T-cell (primary cell): ENCODE data around the gene TRPM5. TPM values are rescaled to one million over a fixed set of nuclear protein-coding genes. Genes with fewer than 3 reads are reported as not detected.

Experiments
- ATAC-seq, 4 experiments: fragments of 200-7000 bp in 3 of 4; fragments of 150-1000 bp in 1 of 4; cut with Tn5 transposase; replicated peaks in 1 of 4; 1 replicate in 3 of 4; 2 replicates in 1 of 4; pipeline ENCODE4 v1.10.0; 2021; ENCODE audit warnings: moderate library complexity in 3 of 4, mild to moderate bottlenecking in 2 of 4, moderate number of reproducible peaks in 1 of 4
- CTCF ChIA-PET, 2 donors: fragments of 300-600 bp; sonication (Branson Sonifier 250); formaldehyde crosslinking; loops; one replicate each; lab custom pipeline; 2022; ENCODE audit warnings: antibody characterized with exemption in 2 of 2; lab: Charles Lee
- POLR2A ChIA-PET, 2 donors: fragments of 300-600 bp; sonication (Branson Sonifier 250); formaldehyde crosslinking; loops; one replicate each; lab custom pipeline; 2022; ENCODE audit warnings: antibody characterized with exemption in 2 of 2; lab: Charles Lee
- DNase-seq, 35 experiments: peaks; one replicate each; pipeline versions ENCODE4 v3.0.0 to v3.0.0-alpha.2; 2013 to 2023
- H3K27ac ChIP-seq: one replicate; pipeline ENCODE4 v1.5.1; 2013; ENCODE audit warnings: low read length
- H3K27me3 ChIP-seq, 2 experiments: replicated peaks in 1 of 2; 1 replicate in 1 of 2; 2 replicates in 1 of 2; pipeline versions ENCODE4 v1.6.1 to v1.7.0; 2013; ENCODE audit warnings: low read length in 1 of 2, mixed read lengths in 1 of 2; ENCODE audit not compliant: control insufficient read depth in 2 of 2, insufficient read depth in 2 of 2; ENCODE audit errors: extremely low read depth in 1 of 2
- H3K36me3 ChIP-seq, 2 donors: 1 replicate in 1 of 2; 2 replicates in 1 of 2; pipeline versions ENCODE4 v1.6.1 to v1.7.0; 2013; ENCODE audit warnings: low read length in 1 of 2; ENCODE audit not compliant: control insufficient read depth in 2 of 2, insufficient read depth in 1 of 2; ENCODE audit errors: extremely low read depth in 1 of 2
- H3K4me1 ChIP-seq, 2 experiments: 1 replicate in 1 of 2; 2 replicates in 1 of 2; pipeline versions ENCODE4 v1.6.1 to v1.7.0; 2013; ENCODE audit warnings: low read length in 2 of 2, mixed read lengths in 1 of 2; ENCODE audit not compliant: insufficient read depth in 2 of 2, control insufficient read depth in 1 of 2; ENCODE audit errors: extremely low read depth in 1 of 2
- H3K4me3 ChIP-seq, 2 donors: 1 replicate in 1 of 2; 2 replicates in 1 of 2; pipeline versions ENCODE4 v1.5.1 to v1.7.0; 2013; ENCODE audit warnings: mild to moderate bottlenecking in 2 of 2, low read length in 1 of 2, moderate library complexity in 1 of 2; ENCODE audit not compliant: control insufficient read depth in 1 of 2; ENCODE audit errors: extremely low read depth in 1 of 2
- H3K9me3 ChIP-seq: 2 replicates; pipeline ENCODE4 v1.7.0; 2013
- H3K27ac Mint-ChIP-seq, 2 donors: one replicate each; pipeline ENCODE4 v1.8.0; 2020 to 2021; ENCODE audit warnings: mild to moderate bottlenecking in 2 of 2, mixed read lengths in 2 of 2
- H3K27me3 Mint-ChIP-seq, 2 donors: one replicate each; pipeline ENCODE4 v1.8.0; 2021 to 2022; ENCODE audit warnings: mixed read lengths in 2 of 2
- H3K36me3 Mint-ChIP-seq: one replicate; pipeline ENCODE4 v1.8.0; 2021; ENCODE audit warnings: mixed read lengths
- H3K4me1 Mint-ChIP-seq, 3 donors: one replicate each; pipeline ENCODE4 v1.8.0; 2020 to 2022; ENCODE audit warnings: mixed read lengths in 3 of 3, mild to moderate bottlenecking in 1 of 3
- H3K4me3 Mint-ChIP-seq, 3 donors: one replicate each; pipeline ENCODE4 v1.8.0; 2020 to 2022; ENCODE audit warnings: mild to moderate bottlenecking in 3 of 3, mixed read lengths in 3 of 3, moderate library complexity in 3 of 3
- H3K9me3 Mint-ChIP-seq, 3 donors: one replicate each; pipeline ENCODE4 v1.8.0; 2020 to 2022; ENCODE audit warnings: mixed read lengths in 3 of 3
- WGBS: methylation state at CpG from one replicate; pipeline ENCODE4 v1.1.5; 2013; ENCODE audit warnings: missing lambda C conversion rate; ENCODE audit not compliant: insufficient coverage; 5-methylcytosine and 5-hydroxymethylcytosine counted together
- total RNA-seq, 35 experiments: library from RNA in 6 of 35; stranded (reverse) in 6 of 35; fragments of 120-200 nt in 1 of 35; gene quantifications; one replicate each; pipeline versions ENCODE4 v1.2.1 to v1.2.4 and lab custom pipeline; 2013 to 2026

TRPM5 gene, protein sequence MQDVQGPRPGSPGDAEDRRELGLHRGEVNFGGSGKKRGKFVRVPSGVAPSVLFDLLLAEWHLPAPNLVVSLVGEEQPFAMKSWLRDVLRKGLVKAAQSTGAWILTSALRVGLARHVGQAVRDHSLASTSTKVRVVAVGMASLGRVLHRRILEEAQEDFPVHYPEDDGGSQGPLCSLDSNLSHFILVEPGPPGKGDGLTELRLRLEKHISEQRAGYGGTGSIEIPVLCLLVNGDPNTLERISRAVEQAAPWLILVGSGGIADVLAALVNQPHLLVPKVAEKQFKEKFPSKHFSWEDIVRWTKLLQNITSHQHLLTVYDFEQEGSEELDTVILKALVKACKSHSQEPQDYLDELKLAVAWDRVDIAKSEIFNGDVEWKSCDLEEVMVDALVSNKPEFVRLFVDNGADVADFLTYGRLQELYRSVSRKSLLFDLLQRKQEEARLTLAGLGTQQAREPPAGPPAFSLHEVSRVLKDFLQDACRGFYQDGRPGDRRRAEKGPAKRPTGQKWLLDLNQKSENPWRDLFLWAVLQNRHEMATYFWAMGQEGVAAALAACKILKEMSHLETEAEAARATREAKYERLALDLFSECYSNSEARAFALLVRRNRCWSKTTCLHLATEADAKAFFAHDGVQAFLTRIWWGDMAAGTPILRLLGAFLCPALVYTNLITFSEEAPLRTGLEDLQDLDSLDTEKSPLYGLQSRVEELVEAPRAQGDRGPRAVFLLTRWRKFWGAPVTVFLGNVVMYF (N-terminal part only)
- under 1 TPM; 0.07 to 0.73 (median 0.22) TPM for total RNA-seq
- total RNA-seq (2013) = 0.06 TPM
- 0 to 3.2 (median 0.84) reads per million in 29 experiments for total RNA-seq (lab: John Stamatoyannopoulos, UW)

DNA sequence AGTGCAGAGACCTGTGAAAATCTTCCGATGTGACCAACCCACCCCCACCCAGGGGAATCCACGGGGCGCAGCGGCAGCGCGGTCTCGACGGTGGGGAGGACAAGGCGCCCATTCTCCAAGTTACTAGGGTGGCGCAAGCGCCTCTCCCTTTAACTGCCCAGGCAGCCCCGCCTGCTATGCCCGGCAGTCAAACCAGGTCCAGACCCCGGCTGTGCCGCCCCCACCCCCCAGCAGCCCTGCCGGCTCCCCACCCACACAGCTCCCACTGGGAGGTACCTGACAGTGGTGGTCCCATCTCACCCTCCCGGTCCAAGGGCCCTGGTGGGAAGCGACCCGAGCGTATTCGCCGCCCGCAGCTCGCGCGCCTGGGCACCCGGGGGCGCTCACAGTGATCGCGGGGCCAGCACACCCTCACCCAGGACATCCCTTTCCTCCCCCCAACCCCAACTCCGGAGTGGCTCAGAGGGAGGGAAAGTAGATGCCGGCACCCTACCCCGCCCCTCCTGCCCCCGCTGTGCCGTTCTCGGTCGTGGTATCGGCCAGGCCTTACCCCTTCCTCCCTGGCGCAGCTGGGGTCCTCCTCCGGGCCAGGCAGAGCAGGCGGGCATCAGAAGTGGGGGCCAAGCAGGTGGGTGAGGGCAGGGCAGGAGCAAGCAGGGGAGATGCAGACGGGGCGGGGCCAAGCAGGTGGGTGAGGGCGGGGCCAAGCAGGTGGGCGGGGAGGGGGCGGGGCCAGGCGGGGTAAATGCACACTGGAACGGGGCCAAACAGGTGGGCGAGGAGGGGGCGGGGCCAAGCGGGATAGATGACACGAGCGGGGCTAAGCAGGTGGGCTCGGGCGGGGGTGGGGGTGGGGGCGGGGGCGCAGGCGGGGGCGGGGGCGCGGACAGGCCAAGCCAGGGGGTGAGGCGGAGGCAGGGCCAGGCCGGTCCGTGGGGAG, at the start of gene TRPM5:
Gene TRPM5, minus strand, starts transcription at position 634 of the 940 bp plus-strand sequence. CDS start 21,478 bp downstream, outside the sequence.
- H3K4me1 Mint-ChIP-seq = peaks cover 45 to 51% (median 46%) of the 10 kb centered on the region in 3 donors
- WGBS = 25% methylated on average over 27 of the region's 64 CpGs
- no peaks in the 10 kb centered on the region for H3K36me3 Mint-ChIP-seq

GRCh38 chr11:2489083-2489482, 44.8 kb upstream of the TRPM5 start:
- Mint-ChIP-seq H3K4me3 (no peak overlapping the region), H3K9me3 (peaks cover 10 to 67% (median 33%) of the 10 kb centered on the region in 3 donors), H3K36me3 (peaks cover 67% of the 10 kb centered on the region), H3K27ac (no peak overlapping the region), H3K27me3 (peaks cover 0 to 3% of the 10 kb centered on the region in 2 donors), H3K4me1 (peaks cover 2 to 5% (median 4%) of the 10 kb centered on the region in 3 donors)
- DNase-seq (no peak), ATAC-seq (no peak)
- ChIA-PET POLR2A (no interaction called here), CTCF (no interaction called here)
- Histone ChIP-seq H3K4me3 (no peak overlapping the region), H3K4me1 (no peaks in the 10 kb centered on the region), H3K9me3 (peaks cover 6% of the 10 kb centered on the region), H3K27me3 (peaks cover 0 to 10% of the 10 kb centered on the region in 2 experiments), H3K27ac (no peak overlapping the region), H3K36me3 (peaks cover 3 to 5% of the 10 kb centered on the region in 2 donors)
- WGBS = 20% methylated on average over 1 of the region's 2 CpGs

More for the DNA sequence above, at the start of gene TRPM5:
- no peaks in the 10 kb centered on the region for H3K36me3 ChIP-seq
- H3K9me3 ChIP-seq = no peaks in the 10 kb centered on the region
- DNase-seq (peak; percentile 26 to 79 (median 65)), ATAC-seq (peak; percentile 40 to 52 (median 46))
- peaks cover 19 to 56% of the 10 kb centered on the region in 2 experiments for H3K4me1 ChIP-seq
- H3K27me3 ChIP-seq = peaks cover 0 to 54% of the 10 kb centered on the region in 2 experiments
- H3K27ac Mint-ChIP-seq = peak within 1 kb of the TSS; percentile 88 to 91
- no peaks in the 10 kb centered on the region for H3K9me3 Mint-ChIP-seq
- CTCF ChIA-PET = no interaction called here
- H3K27me3 Mint-ChIP-seq = peaks cover 0 to 4% of the 10 kb centered on the region in 2 donors
- H3K27ac ChIP-seq = no peak within 1 kb of the TSS
- H3K4me3 Mint-ChIP-seq = peak within 1 kb of the TSS; percentile 88 to 94 (median 93)
- H3K4me3 ChIP-seq = peak within 1 kb of the TSS; percentile 63 to 73
- POLR2A ChIA-PET = interaction anchor here in 1 of 2 donors (0.5 kb wide), 1 partner anchor 229 kb away, joined by 4 read pairs; no protein-coding TSS in a partner anchor

DNA sequence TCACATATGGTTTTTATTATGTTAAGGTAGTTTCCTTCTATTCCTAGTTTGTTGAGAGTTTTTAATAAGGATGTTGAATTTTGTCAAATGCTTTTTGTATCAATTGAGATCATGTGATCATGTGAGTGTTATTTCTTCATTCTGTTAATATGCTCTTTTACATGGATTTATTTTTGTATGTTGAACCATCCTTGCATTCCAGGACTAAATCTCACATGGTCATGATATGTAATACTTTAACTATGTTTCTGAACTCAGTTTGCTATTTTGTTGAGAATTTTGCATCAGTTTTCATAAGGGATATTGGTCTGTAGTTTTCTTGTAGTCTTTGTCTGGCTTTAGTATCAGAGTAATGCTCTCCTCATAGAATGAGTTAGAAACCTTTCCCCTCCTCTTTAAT, 43.7 kb upstream of the TRPM5 start:
- CTCF ChIA-PET = no interaction called here
- peaks cover 10 to 58% (median 29%) of the 10 kb centered on the region in 3 donors for H3K9me3 Mint-ChIP-seq
- H3K36me3 Mint-ChIP-seq = peaks cover 72% of the 10 kb centered on the region

GRCh38 chr11:2484576-2485125, 40.3 kb upstream of the TRPM5 start:
- Mint-ChIP-seq H3K4me1 (peaks cover 23 to 27% (median 27%) of the 10 kb centered on the region in 3 donors), H3K9me3 (peaks cover 13 to 47% (median 27%) of the 10 kb centered on the region in 3 donors), H3K27me3 (peaks cover 0 to 3% of the 10 kb centered on the region in 2 donors), H3K4me3 (no peak overlapping the region), H3K36me3 (peaks cover 65% of the 10 kb centered on the region), H3K27ac (no peak overlapping the region)
- no peak overlapping the region for H3K4me3 ChIP-seq
- H3K36me3 ChIP-seq = peaks cover 3 to 9% of the 10 kb centered on the region in 2 donors
- no peak for ATAC-seq
- peaks cover 4% of the 10 kb centered on the region for H3K9me3 ChIP-seq
- CTCF ChIA-PET = no interaction called here
- POLR2A ChIA-PET = no interaction called here
- 87% methylated on average over 8 of the region's 16 CpGs for WGBS
- DNase-seq = no peak
- H3K27ac ChIP-seq = no peak overlapping the region
- peaks cover 2 to 4% of the 10 kb centered on the region in 2 experiments for H3K4me1 ChIP-seq
- peaks cover 0 to 5% of the 10 kb centered on the region in 2 experiments for H3K27me3 ChIP-seq

More for the DNA sequence above, 43.7 kb upstream of the TRPM5 start:
- POLR2A ChIA-PET = no interaction called here
- Mint-ChIP-seq H3K27ac (no peak overlapping the region), H3K4me1 (peaks cover 2 to 10% (median 6%) of the 10 kb centered on the region in 3 donors), H3K27me3 (peaks cover 0 to 3% of the 10 kb centered on the region in 2 donors), H3K4me3 (no peak overlapping the region)
- Histone ChIP-seq H3K4me3 (no peak overlapping the region), H3K9me3 (peaks cover 4% of the 10 kb centered on the region), H3K27ac (no peak overlapping the region), H3K27me3 (peaks cover 0 to 10% of the 10 kb centered on the region in 2 experiments), H3K4me1 (no peaks in the 10 kb centered on the region), H3K36me3 (peaks cover 3 to 5% of the 10 kb centered on the region in 2 donors)
- no peak for DNase-seq
- no peak for ATAC-seq

- H3K9me3 ChIP-seq = peaks cover 4% of the 10 kb centered on the region
- ChIA-PET POLR2A (no interaction called here), CTCF (no interaction called here)
- Mint-ChIP-seq H3K36me3 (peaks cover 64% of the 10 kb centered on the region), H3K9me3 (peaks cover 7 to 45% (median 21%) of the 10 kb centered on the region in 3 donors), H3K27ac (no peak overlapping the region), H3K4me3 (no peak overlapping the region), H3K4me1 (peaks cover 18 to 27% (median 25%) of the 10 kb centered on the region in 3 donors), H3K27me3 (peaks cover 0 to 3% of the 10 kb centered on the region in 2 donors)
- H3K27me3 ChIP-seq = no peaks in the 10 kb centered on the region
- peaks cover 2 to 4% of the 10 kb centered on the region in 2 experiments for H3K4me1 ChIP-seq
- 93% methylated on average over 12 of the region's 14 CpGs for WGBS
- DNase-seq = no peak
- H3K4me3 ChIP-seq = no peak overlapping the region
- ATAC-seq = no peak
- no peak overlapping the region for H3K27ac ChIP-seq
- H3K36me3 ChIP-seq = peaks cover 0 to 12% of the 10 kb centered on the region in 2 donors
Observed at GRCh38 chr11:2483426-2483825, 39.1 kb upstream of the TRPM5 start.
